SU-DHL-6 (cell line): Measurements from ENCODE around the gene COL1A1.

Experiments used
- EZH2phosphoT487 ChIP-seq: fragments of 200-600 bp; sonication (generic), shearing (Covaris generic); conservative IDR thresholded peaks from 2 replicates; pipeline ENCODE4 v1.6.1; 2018; ENCODE audit warnings: mild to moderate bottlenecking, antibody characterized with exemption, low read length, moderate library complexity, mixed read lengths
- TF ChIP-seq, protein P1 (sequence below): fragments of 200-600 bp; sonication (generic); IDR thresholded peaks from one replicate; pipeline ENCODE4 v1.5.1; 2017; ENCODE audit warnings: antibody characterized with exemption, mild to moderate bottlenecking, low read length, moderate library complexity; ENCODE audit not compliant: insufficient read depth, poor library complexity, severe bottlenecking

DNA sequence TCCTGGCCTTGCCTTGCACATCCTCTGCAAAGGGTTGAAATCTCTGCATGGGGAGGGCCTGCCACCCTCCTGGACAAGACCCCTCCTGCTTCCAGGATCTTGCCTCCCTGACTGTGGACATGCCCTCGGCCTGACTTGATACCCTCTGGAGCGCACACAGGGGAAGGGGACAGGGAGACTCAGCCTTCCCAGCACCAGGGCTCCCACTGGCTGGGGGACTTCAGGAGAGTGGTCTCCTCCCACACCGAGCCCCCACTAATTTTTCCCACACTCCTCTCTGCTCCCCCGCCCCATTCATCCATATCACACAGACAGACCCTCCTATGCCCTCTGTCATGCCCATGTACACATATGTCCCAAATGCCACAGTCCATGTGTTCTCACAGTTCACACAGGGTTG, 21.3 kb downstream of the COL1A1 start:
- TF ChIP-seq, protein P1, sequence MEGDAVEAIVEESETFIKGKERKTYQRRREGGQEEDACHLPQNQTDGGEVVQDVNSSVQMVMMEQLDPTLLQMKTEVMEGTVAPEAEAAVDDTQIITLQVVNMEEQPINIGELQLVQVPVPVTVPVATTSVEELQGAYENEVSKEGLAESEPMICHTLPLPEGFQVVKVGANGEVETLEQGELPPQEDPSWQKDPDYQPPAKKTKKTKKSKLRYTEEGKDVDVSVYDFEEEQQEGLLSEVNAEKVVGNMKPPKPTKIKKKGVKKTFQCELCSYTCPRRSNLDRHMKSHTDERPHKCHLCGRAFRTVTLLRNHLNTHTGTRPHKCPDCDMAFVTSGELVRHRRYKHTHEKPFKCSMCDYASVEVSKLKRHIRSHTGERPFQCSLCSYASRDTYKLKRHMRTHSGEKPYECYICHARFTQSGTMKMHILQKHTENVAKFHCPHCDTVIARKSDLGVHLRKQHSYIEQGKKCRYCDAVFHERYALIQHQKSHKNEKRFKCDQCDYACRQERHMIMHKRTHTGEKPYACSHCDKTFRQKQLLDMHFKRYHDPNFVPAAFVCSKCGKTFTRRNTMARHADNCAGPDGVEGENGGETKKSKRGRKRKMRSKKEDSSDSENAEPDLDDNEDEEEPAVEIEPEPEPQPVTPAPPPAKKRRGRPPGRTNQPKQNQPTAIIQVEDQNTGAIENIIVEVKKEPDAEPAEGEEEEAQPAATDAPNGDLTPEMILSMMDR: no peak
- TF ChIP-seq EZH2phosphoT487: no peak
